HG02840 (cell line): ENCODE data around the gene TIMM8B.
A peak's percentile ranks its signal among the peaks of the same experiment; 100 is the strongest.
"Not testable (repeated sequence)": the region's sequence is repeated elsewhere in the genome, so short reads cannot be mapped to it uniquely, and the experiment has no call there.

Experiments
- ATAC-seq: cut with Tn5 transposase; IDR thresholded peaks from one replicate; pipeline ENCODE4 v1.9.1; 2021; ENCODE audit warnings: mild to moderate bottlenecking, moderate library complexity, moderate number of reproducible peaks; ENCODE audit not compliant: unreplicated experiment, low FRiP score

TIMM8B gene

GRCh38 chr11:112086422-112087191 lies at the start of gene TIMM8B, which contains the start of gene SDHD:
TIMM8B (minus strand) TSS chr11:112086756; CDS start chr11:112086723, 33 bp downstream.
SDHD (plus strand) TSS chr11:112086873; CDS start chr11:112086908, 35 bp downstream.
- peak; percentile 88 for ATAC-seq

DNA sequence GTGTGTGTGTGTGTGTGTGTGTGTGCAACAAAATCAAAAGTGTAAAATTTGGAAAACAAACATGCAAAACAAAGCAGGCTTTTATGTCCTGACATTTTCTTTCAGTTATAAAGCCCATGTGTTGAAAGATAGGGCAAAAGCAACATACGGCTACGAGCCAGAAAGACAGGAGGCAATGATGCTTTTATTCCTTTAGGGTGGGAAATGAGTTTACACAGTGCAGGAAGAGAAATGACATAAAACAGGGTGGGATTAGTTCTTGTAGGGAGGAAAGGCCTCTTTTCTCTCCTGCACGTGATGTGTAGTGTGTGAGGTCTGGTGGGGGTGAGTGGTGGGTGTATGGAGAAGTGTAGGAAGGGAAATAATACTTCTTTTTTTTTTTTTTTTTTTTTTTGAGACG lies 47.9 kb upstream of the TIMM8B start:
- ATAC-seq = no peak

DNA sequence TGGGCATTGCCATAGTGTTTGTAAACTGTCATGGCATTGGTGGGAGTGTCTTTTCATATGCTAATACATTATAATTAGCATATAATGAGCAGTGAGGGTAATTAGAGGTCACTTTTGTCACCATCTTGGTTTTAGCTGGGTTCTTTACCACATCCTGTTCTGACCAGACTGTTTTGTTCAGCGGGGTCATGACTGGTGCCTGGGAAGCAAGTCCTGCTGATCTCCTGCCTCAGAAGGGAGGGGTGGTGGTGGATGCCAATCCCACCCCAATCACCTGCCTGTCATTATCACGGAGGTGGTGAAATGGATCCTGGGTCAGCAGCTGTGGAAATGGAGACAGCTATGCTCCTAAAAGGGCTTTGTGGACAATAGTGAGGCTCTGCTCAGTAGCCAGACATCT lies 46.2 kb upstream of the TIMM8B start:
- no peak for ATAC-seq

GRCh38 chr11:112129656-112130055 lies 43.1 kb upstream of the TIMM8B start:
- ATAC-seq = no peak

DNA sequence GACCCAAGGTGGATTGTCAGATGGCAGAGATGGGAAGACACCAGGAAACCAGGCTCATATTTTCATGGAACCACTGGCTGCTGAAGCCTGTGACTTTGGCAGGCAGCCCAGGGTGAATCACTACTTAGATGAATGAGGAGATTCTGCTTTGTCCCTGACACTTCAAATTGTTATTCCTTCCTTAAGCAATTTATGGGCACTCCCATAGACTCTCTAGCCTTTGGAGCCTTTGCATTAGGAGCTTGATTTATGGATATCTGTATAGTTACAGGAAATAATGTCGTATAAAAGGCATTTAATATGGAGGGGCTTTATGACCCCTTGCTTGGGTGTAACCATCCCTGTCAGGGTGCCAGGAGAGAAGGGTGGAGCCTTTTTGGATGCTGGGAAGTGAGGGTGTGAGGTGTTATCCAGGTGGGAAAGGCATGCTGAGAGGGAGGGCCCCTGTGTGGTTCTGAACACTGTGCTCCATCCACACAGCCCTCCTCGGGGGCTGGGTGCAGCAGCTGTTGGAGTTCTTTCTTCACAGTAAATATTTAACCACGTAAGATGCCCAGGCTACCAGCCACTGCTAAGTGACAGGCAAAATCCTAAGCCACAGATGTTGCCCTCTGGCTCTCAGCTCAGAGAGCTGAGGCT lies 42.0 kb upstream of the TIMM8B start:
- ATAC-seq = no peak

DNA sequence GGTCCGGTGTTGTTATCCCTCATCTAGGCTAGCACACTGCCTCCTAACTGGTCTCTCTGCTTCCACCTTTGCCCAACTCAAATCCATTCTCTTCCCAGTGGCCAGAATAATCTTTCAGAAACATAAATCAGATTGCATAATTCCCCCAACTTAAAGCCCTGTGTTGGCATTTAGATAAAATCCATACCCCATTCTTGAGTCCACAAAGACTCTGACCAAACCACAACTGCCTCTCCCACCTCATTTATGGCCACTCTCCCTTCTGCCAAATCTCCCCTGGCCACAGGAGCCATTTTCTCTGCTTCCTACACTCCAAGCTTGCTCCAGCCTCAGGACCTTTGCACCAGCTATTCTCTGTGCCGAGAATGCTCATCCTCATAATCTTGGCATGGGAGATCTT lies 40.5 kb upstream of the TIMM8B start:
- ATAC-seq = no peak

DNA sequence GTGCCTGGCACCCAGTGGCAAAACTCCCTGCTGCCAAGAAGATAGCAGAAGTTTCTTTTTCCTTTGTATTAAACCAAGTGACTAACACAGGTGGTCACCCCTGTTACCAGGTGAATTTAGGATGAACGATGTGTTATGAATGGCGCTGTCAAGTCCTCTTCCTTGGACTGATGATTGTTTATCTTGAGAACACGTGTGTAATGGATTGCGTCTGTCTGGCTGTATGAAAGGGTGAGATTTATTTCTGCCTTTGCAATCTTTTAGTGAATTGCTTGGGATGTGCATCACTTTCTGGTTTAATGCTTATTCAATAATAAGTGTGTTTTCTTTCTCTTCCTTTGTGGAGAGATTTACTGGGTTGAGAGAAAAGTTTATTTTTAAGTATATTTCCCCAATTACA lies 36.6 kb upstream of the TIMM8B start:
- ATAC-seq = no peak

GRCh38 chr11:112121981-112122615 lies 35.5 kb upstream of the TIMM8B start:
- no peak for ATAC-seq

GRCh38 chr11:112118176-112118575 lies 31.6 kb upstream of the TIMM8B start:
- no peak for ATAC-seq

DNA sequence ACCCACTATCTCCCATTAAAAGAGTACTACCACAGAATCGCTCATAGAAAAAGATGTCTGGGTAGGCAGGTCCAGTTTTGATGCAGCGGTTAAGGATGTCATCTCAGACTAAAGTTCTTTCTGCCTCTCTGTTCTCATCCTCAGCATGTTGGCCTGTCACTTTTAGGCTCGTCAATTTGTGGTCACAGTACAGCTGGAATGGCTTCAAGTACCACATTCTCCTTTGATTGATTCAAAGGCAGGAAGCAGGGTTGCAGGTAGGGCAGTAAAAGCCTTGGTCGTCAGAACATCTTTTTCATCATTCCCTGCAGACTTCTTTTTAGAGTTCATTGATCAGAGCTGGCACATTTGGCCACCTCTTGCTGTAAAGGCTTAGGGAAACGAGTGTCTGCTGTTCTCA lies 28.8 kb upstream of the TIMM8B start:
- ATAC-seq = no peak

GRCh38 chr11:112114460-112114859 lies 27.9 kb upstream of the TIMM8B start:
- no peak for ATAC-seq

- ATAC-seq = no peak
Observed at GRCh38 chr11:112113539-112114457, 27.2 kb upstream of the TIMM8B start.

- ATAC-seq = no peak
Observed at GRCh38 chr11:112106070-112106469, 19.5 kb upstream of the TIMM8B start.

- no peak for ATAC-seq
Observed at GRCh38 chr11:112103446-112103845, 16.9 kb upstream of the TIMM8B start.

DNA sequence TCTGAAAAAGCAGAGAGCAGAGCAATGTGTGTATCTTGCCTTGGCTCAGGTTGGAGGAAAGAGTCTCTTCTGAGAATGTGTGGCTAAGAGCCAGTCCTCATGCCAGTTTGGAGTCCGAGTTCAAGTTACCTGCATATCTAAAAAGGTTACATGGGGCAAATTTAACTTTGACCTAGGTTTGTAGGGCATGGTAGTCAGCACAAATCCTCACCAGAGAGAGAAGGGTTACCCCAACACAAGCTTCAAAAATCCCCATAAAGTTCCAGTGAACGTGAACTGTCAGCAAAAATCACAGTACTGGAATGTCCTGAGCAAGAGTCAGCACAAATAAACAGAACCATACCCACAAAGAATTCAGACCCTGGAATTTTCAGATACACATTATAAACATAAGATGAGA lies 13.9 kb upstream of the TIMM8B start:
- ATAC-seq = no peak

DNA sequence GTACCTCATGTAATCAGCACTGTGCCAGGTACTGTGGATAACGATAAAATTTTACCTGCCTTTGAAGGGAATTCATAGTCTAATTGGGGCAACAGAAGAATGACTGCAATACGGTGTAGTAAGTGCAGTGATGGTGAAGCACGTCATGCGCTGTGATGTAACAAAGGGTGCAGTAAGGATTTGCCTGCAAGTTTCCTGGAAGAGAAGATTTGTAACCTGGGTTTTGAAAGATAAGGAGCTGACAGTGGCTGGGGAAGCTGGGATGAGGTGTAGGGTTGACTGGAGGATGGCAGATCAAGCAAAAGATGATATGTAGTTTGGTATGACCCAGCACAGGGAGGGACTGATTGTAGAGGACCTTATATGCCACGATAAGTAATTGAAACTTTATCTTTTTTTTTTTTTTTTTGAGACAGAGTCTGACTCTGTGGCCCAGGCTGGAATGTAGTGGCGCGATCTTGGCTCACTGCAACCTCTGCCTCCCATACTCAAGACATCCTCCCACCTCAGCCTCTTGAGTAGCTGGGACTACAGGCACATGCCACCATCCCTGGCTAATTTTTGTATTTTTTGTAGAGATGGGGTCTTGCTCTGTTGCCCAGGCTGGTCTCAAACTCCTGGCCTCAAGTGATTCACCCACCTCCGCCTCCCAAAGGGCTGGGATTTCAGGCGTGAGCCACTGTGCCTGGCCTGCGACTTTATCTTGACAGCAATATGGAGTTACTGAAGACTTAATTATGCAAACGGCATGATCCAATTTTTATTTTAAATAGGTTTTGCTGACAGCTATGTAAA lies 11.4 kb upstream of the TIMM8B start:
- ATAC-seq = no peak

- ATAC-seq = no peak
Observed at GRCh38 chr11:112096194-112096593, 9.6 kb upstream of the TIMM8B start.

GRCh38 chr11:112095302-112095701 lies 8.7 kb upstream of the TIMM8B start:
- not testable (repeated sequence) for ATAC-seq

DNA sequence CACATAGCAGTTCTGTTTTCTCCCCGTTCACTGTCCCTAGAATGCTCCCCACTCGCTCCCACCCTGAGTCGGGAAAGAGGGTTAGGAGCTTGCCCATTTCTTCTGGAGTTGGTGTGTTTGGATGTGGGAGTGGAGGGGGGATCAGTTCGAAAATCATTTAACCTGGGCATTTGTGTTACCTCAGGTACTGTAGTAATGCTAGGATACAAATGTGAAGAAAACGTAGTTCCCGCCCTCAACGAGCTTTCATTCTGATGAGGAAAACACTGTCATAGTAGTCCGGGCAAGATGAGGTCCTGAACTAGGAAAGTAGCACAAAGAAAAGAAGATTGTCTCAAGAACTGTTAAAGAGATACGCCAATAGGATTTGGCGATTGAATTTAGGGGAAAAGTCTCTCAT lies 656 bp upstream of the TIMM8B start:
- no peak for ATAC-seq
